HG03571 (cell line): Measurements from ENCODE around the gene FCHSD2.
A peak's percentile ranks its signal among the peaks of the same experiment; 100 is the strongest.
"Not testable (repeated sequence)": the region's sequence is repeated elsewhere in the genome, so short reads cannot be mapped to it uniquely, and the experiment has no call there.

ENCODE experiments used
- ATAC-seq: cut with Tn5 transposase; IDR thresholded peaks from one replicate; pipeline ENCODE4 v1.9.1; 2021; ENCODE audit not compliant: unreplicated experiment

Gene FCHSD2

DNA sequence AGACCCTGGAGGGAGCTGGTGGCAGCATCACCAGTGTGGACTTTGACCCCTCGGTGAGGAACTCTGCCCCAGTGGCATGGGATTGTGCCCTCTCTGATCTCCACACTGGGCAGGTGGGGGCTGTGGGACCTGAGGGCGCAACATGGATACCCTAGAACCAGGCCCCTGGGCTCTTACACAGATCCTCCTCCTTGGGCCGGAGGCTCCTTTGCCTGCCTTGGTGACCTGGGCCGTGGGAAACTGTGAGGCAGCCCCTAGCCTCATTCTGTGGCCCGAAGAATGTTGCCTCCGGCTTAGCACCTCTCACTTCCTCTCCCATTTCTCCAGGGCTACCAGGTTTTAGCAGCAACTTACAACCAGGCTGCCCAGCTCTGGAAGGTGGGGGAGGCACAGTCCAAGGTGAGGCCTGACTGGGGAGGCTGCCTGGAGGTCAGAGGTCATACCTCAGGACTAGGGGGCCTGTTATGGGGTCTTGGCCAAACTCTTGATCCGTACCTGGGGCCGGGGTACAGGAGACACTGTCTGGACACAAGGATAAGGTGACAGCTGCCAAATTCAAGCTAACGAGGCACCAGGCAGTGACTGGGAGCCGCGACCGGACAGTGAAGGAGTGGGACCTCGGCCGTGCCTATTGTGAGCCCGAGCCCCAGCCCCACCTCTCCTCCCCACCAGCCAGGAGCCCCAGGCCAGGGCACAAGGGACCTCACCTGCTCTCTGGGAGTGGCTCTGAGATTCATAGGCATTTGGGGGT lies 315.8 kb downstream of the FCHSD2 start:
- ATAC-seq, result no peak

- ATAC-seq, result no peak
Observed at GRCh38 chr11:72825661-72826060, 316.5 kb downstream of the FCHSD2 start.

- no peak for ATAC-seq
Observed at GRCh38 chr11:72824811-72825505, 317.2 kb downstream of the FCHSD2 start.

DNA sequence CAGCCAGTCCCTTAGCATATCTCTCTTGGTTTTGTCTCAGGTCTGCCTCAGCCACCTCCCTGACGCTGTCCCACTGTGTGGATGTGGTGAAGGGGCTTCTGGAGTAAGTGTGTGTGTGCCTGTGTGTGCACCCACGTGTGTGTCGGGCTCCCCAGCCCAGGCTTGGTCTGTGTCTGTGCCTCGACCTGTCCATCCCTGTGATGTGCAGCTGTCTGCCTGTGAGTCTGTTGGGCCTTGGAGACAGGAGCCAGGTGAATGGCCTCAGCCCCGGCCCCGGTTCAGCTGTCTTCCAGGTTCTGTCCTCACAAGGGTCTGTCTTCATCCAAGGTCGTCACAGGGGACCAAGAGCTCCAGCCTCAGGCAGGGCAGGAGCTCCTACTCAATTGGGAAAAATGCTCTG lies 318.1 kb downstream of the FCHSD2 start:
- ATAC-seq, result no peak

GRCh38 chr11:72823105-72823804 lies 318.9 kb downstream of the FCHSD2 start:
- no peak for ATAC-seq

DNA sequence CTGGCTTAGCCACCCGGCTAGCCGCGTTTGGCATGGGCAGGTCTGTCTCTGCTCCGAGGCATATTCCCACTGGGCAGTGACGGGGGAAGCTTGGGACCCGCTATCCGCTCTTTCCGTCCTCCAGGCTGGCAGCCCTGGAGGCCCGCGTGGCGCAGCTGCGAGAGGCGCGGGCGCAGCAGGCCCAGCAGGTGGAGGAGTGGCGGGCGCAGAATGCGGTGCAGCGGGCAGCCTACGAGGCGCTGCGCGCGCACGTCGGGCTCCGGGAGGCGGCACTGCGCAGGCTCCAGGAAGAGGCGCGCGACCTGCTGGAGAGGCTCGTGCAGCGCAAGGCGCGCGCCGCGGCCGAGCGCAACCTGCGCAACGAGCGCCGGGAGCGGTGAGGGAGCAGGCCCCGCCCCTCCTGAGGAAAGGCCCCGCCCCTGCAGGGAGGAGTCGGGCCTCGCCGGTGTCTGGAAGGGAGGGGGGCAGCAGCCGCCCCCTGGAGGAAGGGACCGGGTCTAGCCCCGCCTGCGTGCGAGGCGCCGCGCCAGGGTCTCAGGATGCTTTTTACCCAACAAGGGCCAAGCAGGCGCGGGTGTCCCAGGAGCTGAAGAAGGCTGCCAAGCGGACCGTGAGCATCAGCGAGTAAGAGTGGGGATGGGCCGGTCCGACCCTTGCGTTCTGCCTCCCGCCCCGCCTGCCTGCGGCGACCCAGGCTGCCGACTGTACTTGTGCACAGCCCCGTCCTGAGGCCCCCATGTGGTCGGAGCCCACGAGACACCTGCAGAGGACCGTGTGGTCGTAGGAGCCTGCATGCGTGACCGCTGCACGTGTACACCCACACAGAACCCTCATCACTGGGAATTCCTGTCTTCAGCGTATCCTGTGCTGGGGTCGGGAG lies 320.0 kb downstream of the FCHSD2 start:
- no peak for ATAC-seq

DNA sequence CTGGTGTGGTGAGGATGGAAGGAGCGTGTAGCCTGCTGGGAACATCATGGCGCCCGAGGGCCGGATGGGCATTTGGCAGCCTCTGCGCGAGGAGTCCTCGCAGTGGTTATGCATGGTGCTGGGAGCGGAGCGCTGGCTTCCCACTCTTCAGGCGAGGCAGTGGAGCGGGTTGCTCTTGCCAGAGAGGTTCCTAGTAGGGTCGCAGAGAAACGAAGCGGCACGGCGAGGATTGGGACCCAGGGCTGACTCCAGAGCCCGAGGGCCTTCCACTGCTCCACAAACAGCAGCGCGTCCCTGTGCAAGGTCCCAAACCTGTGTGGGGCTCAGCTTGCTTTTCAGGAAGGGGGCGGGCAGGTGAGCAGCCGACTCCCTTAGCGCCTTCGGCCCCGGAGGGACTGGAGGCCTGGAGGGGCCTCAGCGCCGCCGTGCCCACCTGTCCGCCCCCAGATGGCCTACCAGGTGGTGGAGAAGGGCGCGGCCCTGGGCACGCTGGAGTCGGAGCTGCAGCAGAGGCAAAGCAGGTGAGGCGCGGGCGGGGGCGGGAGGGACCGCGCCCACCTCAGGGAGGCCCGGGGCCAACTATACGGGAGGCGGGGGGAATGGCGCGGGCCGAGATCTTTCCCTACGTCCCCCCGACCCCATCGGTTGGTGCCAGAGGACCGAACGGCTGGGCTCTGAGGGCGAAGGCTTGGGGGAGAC lies 320.7 kb downstream of the FCHSD2 start:
- ATAC-seq, result no peak

- ATAC-seq, result no peak
Observed at GRCh38 chr11:72820439-72821139, 321.5 kb downstream of the FCHSD2 start.

- no peak for ATAC-seq
Observed at GRCh38 chr11:72818971-72819370, 323.1 kb downstream of the FCHSD2 start.

DNA sequence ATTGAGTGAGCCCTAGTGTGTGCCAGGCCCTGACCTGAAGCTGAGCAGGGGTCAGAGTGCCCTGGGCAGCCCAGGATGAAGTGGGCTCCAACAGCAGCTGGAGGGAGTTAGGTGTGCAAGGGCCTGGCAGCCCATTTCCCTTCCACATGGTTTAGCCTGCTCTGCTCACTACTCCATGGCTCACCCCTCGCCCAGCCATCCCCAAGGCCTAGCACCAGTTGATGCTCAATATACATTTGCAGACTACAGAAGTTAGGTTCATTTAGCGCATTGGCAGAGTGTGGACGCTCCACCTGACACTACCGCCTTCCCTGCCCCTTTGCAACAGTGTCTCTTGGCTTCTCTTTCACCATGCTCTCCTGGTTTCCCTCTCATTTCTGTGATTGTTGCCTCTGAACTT lies 324.2 kb downstream of the FCHSD2 start:
- ATAC-seq, result no peak

- no peak for ATAC-seq
Observed at GRCh38 chr11:72816404-72816990, 325.6 kb downstream of the FCHSD2 start.

DNA sequence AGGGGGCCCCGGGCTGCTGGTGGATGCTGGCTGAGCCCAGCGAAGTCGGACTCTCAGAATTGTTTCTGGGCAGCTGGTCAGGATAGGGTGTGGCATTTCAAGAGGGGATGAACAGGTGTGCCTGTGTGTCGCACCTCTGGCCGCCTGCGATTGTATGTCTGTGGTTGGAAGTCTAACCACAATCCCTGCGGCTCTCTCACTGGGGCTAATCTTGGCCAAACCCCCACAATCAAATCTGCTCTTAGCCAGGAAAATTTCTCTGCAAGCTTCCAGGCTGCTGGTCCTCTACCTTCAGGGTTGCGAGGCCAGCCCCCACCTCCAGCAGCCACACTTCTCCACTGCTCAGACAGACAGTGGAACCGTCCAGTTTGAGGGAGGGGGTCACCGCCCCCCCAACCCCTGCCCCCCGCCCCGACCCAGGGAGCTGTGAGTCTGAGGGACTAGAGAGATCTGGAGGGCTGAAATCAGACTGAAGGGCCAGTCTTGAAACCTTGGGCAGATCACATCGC lies 327.0 kb downstream of the FCHSD2 start:
- no peak for ATAC-seq

- peak; percentile 42 for ATAC-seq
Observed at GRCh38 chr11:72814286-72815109, 327.6 kb downstream of the FCHSD2 start, which contains the start of gene ATG16L2. ATG16L2 (plus strand) TSS chr11:72814411; CDS start chr11:72814446, 35 bp downstream.

DNA sequence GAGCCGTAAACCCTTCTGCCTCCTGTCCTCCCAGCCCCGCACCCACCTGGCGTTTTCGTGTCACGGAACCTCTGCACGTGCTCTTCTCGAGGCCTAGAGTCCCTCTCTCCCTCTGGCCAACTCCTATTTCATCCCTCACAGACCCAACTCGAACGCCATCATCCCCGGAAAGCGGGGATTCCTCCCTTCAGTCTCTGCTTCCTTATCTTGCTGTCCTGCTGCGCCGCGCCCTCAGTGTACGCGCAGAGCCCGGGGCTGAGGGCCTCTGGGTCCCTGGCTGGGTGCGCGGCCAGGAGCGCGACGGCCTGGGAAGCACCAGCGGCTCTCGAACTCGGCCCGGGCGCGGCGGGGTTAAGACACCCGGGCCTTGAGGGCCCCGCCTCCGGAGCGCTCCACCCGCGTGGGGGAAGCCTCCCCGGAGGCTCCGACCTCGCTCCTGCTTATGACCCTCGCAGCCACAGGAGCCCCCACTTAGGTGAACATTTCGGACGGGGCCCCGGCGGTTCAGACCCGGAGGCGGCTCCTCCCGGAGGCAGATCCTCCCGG lies 328.3 kb downstream of the FCHSD2 start:
- ATAC-seq, result peak; percentile 37

- no peak for ATAC-seq
Observed at GRCh38 chr11:72812967-72813739, 329.0 kb downstream of the FCHSD2 start.

GRCh38 chr11:72812604-72812966 lies 329.5 kb downstream of the FCHSD2 start:
- no peak for ATAC-seq

GRCh38 chr11:72811686-72812085 lies 330.4 kb downstream of the FCHSD2 start:
- not testable (repeated sequence) for ATAC-seq
